ENCODE results near the gene TBC1D14. TPM values are rescaled to one million over a fixed set of nuclear protein-coding genes. Genes with fewer than 3 reads are reported as not detected.
A peak's percentile ranks its signal among the peaks of the same experiment; 100 is the strongest.

Gene TBC1D14
- total RNA-seq, 2 experiments from 2014 or later, result 38.4 to 44.1 TPM

DNA sequence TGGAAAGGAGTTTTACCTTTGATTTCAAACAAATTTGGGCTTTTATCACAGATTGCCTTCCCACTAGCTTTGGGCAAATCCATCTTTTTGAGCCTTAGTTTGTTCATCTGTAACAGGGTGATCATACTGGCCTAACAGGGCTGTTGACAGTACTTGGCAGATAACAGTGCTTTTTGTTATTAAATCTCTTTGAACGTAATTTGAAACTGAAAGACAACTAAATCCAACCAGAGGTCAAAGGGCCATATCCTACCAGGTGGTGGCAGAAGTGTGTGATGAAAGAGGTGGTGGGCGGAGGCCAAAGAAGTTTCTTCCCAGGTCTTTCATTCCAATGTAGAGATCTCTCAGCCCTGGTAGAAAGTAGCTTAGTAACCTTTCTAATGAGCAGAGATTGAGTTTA is 98.3 kb downstream of the TBC1D14 start:
- BruUV-seq (replicated peaks), result no TSS peak
- Histone ChIP-seq H3K79me2 (ENCODE audit: insufficient read depth, low read depth, low read length) (no peaks in the 10 kb centered on the region), H2AFZ (ENCODE audit: low read length) (no peak overlapping the region), H3K36me3 (ENCODE audit: insufficient read depth, low read length) (peaks cover 78% of the 10 kb centered on the region), H3K9me2 (ENCODE audit: insufficient read depth, low read length) (no peaks in the 10 kb centered on the region), H3K4me2 (ENCODE audit: low read length) (no peak overlapping the region), H3K27ac (ENCODE audit: low read depth, low read length, poor library complexity, severe bottlenecking) (no peak overlapping the region), H3K9me3 (ENCODE audit: low read length) (no peaks in the 10 kb centered on the region), H4K20me1 (ENCODE audit: insufficient read depth, low read length) (no peaks in the 10 kb centered on the region), H3K4me3 (ENCODE audit: low read depth, low read length, poor library complexity, severe bottlenecking) (no peak overlapping the region), H3K4me1 (ENCODE audit: insufficient read depth, low read length, poor library complexity, severe bottlenecking) (peaks cover under 1% of the 10 kb centered on the region)
- DNase-seq (ENCODE audit: low spot score), result peak; percentile 9
- TF ChIP-seq, protein P1, sequence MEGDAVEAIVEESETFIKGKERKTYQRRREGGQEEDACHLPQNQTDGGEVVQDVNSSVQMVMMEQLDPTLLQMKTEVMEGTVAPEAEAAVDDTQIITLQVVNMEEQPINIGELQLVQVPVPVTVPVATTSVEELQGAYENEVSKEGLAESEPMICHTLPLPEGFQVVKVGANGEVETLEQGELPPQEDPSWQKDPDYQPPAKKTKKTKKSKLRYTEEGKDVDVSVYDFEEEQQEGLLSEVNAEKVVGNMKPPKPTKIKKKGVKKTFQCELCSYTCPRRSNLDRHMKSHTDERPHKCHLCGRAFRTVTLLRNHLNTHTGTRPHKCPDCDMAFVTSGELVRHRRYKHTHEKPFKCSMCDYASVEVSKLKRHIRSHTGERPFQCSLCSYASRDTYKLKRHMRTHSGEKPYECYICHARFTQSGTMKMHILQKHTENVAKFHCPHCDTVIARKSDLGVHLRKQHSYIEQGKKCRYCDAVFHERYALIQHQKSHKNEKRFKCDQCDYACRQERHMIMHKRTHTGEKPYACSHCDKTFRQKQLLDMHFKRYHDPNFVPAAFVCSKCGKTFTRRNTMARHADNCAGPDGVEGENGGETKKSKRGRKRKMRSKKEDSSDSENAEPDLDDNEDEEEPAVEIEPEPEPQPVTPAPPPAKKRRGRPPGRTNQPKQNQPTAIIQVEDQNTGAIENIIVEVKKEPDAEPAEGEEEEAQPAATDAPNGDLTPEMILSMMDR (conservative IDR thresholded peaks at IDR 0.05; ENCODE audit: low read length), result peak; percentile 40; the same call in 1 of the 2 replicates
- TF ChIP-seq EZH2phosphoT487 (IDR thresholded peaks at IDR 0.05; ENCODE audit: borderline replicate concordance, low read depth, low read length), result no peak
- intact Hi-C loops (cut with micrococcal nuclease; ENCODE audit: unreplicated experiment), result no loop called here
- POLR2A ChIA-PET, result no interaction called here
- CTCF ChIA-PET (ENCODE audit: unreplicated experiment), result no interaction called here

DNA sequence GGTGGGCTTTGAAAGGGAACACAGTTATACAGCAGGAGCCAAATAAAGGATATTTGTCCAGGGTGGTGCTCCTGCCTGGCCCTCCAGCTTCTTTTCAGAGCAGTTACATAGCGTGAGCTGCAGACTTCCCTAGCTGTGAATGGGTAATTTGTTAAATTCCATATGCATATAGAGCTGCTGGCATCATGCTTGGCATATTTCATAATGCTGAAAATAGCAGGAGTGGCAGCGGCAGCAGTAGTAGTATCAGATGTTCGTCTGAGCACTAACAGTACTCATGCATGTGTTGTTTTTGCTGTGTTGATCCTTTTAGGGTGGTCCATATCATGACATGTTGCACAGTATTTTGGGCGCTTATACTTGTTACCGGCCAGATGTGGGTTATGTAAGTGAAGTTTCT is 99.9 kb downstream of the TBC1D14 start:
- CTCF ChIA-PET (ENCODE audit: unreplicated experiment), result no interaction called here
- peaks cover 74% of the 10 kb centered on the region for H3K36me3 ChIP-seq (ENCODE audit: insufficient read depth, low read length)

DNA sequence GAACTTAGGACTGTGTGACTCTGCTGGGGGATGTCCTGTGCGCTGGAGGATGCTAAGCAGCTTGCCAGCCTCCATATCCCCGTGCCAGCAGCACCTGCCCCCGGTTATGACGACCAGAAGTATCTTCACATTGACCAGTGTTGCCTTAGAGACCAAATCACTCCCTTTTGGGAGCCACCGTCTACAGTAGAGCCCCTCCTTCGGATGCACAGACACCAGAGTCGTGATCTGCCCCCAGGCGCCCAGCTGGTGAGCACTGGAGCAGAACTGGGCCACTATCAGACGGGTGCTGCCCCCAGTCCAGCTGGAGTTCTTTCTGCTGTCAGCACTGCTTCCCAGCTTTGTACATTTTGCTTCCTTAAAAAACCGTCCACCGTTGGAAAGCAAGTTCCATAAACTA is 103.5 kb downstream of the TBC1D14 start:
- BruUV-seq (replicated peaks), result no TSS peak
- Histone ChIP-seq H3K4me1 (ENCODE audit: insufficient read depth, low read length, poor library complexity, severe bottlenecking) (peaks cover 19% of the 10 kb centered on the region), H3K36me3 (ENCODE audit: insufficient read depth, low read length) (peaks cover 85% of the 10 kb centered on the region), H2AFZ (ENCODE audit: low read length) (no peak overlapping the region), H3K9me3 (ENCODE audit: low read length) (no peaks in the 10 kb centered on the region), H3K79me2 (ENCODE audit: insufficient read depth, low read depth, low read length) (no peaks in the 10 kb centered on the region), H3K9me2 (ENCODE audit: insufficient read depth, low read length) (no peaks in the 10 kb centered on the region), H3K4me3 (ENCODE audit: low read depth, low read length, poor library complexity, severe bottlenecking) (no peak overlapping the region), H3K27ac (ENCODE audit: low read depth, low read length, poor library complexity, severe bottlenecking) (no peak overlapping the region), H4K20me1 (ENCODE audit: insufficient read depth, low read length) (no peaks in the 10 kb centered on the region), H3K4me2 (ENCODE audit: low read length) (no peak overlapping the region)
- CTCF ChIA-PET (ENCODE audit: unreplicated experiment), result no interaction called here
- DNase-seq (ENCODE audit: low spot score), result no peak
- intact Hi-C loops (cut with micrococcal nuclease; ENCODE audit: unreplicated experiment), result no loop called here
- TF ChIP-seq, protein P1 (conservative IDR thresholded peaks at IDR 0.05; ENCODE audit: low read length), result no peak
- TF ChIP-seq EZH2phosphoT487 (IDR thresholded peaks at IDR 0.05; ENCODE audit: borderline replicate concordance, low read depth, low read length), result no peak
- POLR2A ChIA-PET, result no interaction called here

More for the DNA sequence above, 99.9 kb downstream of the TBC1D14 start:
- no peak overlapping the region for H2AFZ ChIP-seq (ENCODE audit: low read length)
- H3K9me2 ChIP-seq (ENCODE audit: insufficient read depth, low read length), result no peaks in the 10 kb centered on the region
- POLR2A ChIA-PET, result no interaction called here
- no peak for TF ChIP-seq EZH2phosphoT487 (IDR thresholded peaks at IDR 0.05; ENCODE audit: borderline replicate concordance, low read depth, low read length)
- TF ChIP-seq, protein P1 (conservative IDR thresholded peaks at IDR 0.05; ENCODE audit: low read length), result no peak
- no peaks in the 10 kb centered on the region for H4K20me1 ChIP-seq (ENCODE audit: insufficient read depth, low read length)
- intact Hi-C loops (cut with micrococcal nuclease; ENCODE audit: unreplicated experiment), result no loop called here
- H3K4me1 ChIP-seq (ENCODE audit: insufficient read depth, low read length, poor library complexity, severe bottlenecking), result peaks cover 17% of the 10 kb centered on the region
- no peak overlapping the region for H3K4me3 ChIP-seq (ENCODE audit: low read depth, low read length, poor library complexity, severe bottlenecking)
- no peaks in the 10 kb centered on the region for H3K9me3 ChIP-seq (ENCODE audit: low read length)
- BruUV-seq (replicated peaks), result no TSS peak
- H3K27ac ChIP-seq (ENCODE audit: low read depth, low read length, poor library complexity, severe bottlenecking), result no peak overlapping the region
- no peak overlapping the region for H3K4me2 ChIP-seq (ENCODE audit: low read length)
- H3K79me2 ChIP-seq (ENCODE audit: insufficient read depth, low read depth, low read length), result no peaks in the 10 kb centered on the region
- no peak for DNase-seq (ENCODE audit: low spot score)
